Measurements from ENCODE around the gene CLEC10A.
"Not testable (repeated sequence)": the region's sequence is repeated elsewhere in the genome, so short reads cannot be mapped to it uniquely, and the experiment has no call there.

CLEC10A gene

GRCh38 chr17:7070712-7071111 is 9.3 kb downstream of the CLEC10A start:
- DNase-seq: no peak

GRCh38 chr17:7068268-7068667 is 11.8 kb downstream of the CLEC10A start:
- no peak for DNase-seq

- DNase-seq: no peak
These were observed 12.9 kb downstream of the CLEC10A start for GRCh38 chr17:7067198-7067597.

GRCh38 chr17:7064261-7064660 is 15.8 kb downstream of the CLEC10A start:
- no peak for DNase-seq

GRCh38 chr17:7063518-7064094 is 16.4 kb downstream of the CLEC10A start:
- DNase-seq: no peak

GRCh38 chr17:7060165-7060891 is 19.7 kb downstream of the CLEC10A start:
- DNase-seq: no peak

GRCh38 chr17:7058831-7059447 is 21.1 kb downstream of the CLEC10A start:
- no peak for DNase-seq

- no peak for DNase-seq
These were observed 23.7 kb downstream of the CLEC10A start for GRCh38 chr17:7056386-7056785.

GRCh38 chr17:7050583-7050982 is 29.5 kb downstream of the CLEC10A start:
- not testable (repeated sequence) for DNase-seq

GRCh38 chr17:7048968-7049367 is 31.1 kb downstream of the CLEC10A start:
- DNase-seq: no peak

- DNase-seq: no peak
These were observed 32.5 kb downstream of the CLEC10A start for GRCh38 chr17:7047566-7047965.

GRCh38 chr17:7046725-7047397 is 33.2 kb downstream of the CLEC10A start:
- DNase-seq: peak; percentile 58

GRCh38 chr17:7046127-7046724 is 33.8 kb downstream of the CLEC10A start:
- no peak for DNase-seq

- DNase-seq: peak; percentile 57
These were observed 34.4 kb downstream of the CLEC10A start for GRCh38 chr17:7045492-7046126.

- no peak for DNase-seq
These were observed 36.4 kb downstream of the CLEC10A start, which contains the start of gene SLC16A11 for GRCh38 chr17:7043497-7044198. TSS of gene SLC16A11 (minus strand) at chr17:7044092. CDS start at chr17:7043513, 579 bp downstream.

- no peak for DNase-seq
These were observed 36.9 kb downstream of the CLEC10A start for GRCh38 chr17:7043182-7043496.

- DNase-seq: no peak
These were observed 37.4 kb downstream of the CLEC10A start for GRCh38 chr17:7042501-7043181.

- DNase-seq: no peak
These were observed 38.2 kb downstream of the CLEC10A start for GRCh38 chr17:7041607-7042500.

GRCh38 chr17:7039832-7040231 is 40.2 kb downstream of the CLEC10A start:
- DNase-seq: no peak

Measured in RPMI8226 (cell line).